SK-N-SH (cell line): ENCODE results near the gene CASZ1. TPM values are rescaled to one million over a fixed set of nuclear protein-coding genes. Genes with fewer than 3 reads are reported as not detected.

Source experiments
- CTCF ChIA-PET: fragments of 300-600, 350-600 bp; formaldehyde crosslinking; extraction: SDS; loops from one replicate; lab custom pipeline; 2021; lab: Yijun Ruan, JAX
- POLR2A ChIA-PET: fragments of 350-600 bp; sonication (Branson Sonifier 250); formaldehyde crosslinking; extraction: SDS; loops from one replicate; lab custom pipeline; 2020; ENCODE audit warnings: antibody characterized with exemption, inconsistent platforms; lab: Yijun Ruan, JAX
- DNase-seq: peaks from one replicate; pipeline ENCODE4 v3.0.0; 2012
- H2AFZ ChIP-seq: fragments of 200-600 bp; sonication (generic); 2 replicates; pipeline ENCODE4 v1.8.1; 2016; ENCODE audit warnings: antibody characterized with exemption, mild to moderate bottlenecking, low read depth
- H3F3A ChIP-seq: fragments of 200-600 bp; sonication (generic); replicated peaks from 2 replicates; pipeline ENCODE3; 2016; ENCODE audit warnings: antibody characterized with exemption, mild to moderate bottlenecking; ENCODE audit not compliant: insufficient read depth
- H3K27ac ChIP-seq, 2 experiments: fragments of 200-500 bp in 1 of 2; fragments of 200-600 bp in 1 of 2; sonication (Bioruptor generic) in 1 of 2; sonication (generic), shearing (Covaris generic) in 1 of 2; 2 replicates each; pipeline versions ENCODE4 v1.5.1 to v1.6.1; 2014 to 2016; ENCODE audit warnings: low read depth in 2 of 2, inconsistent platforms in 1 of 2, low read length in 1 of 2, mild to moderate bottlenecking in 1 of 2, mixed read lengths in 1 of 2
- H3K27me3 ChIP-seq: fragments of 200-600 bp; sonication (generic), shearing (Covaris generic); 2 replicates; pipeline ENCODE4 v1.6.1; 2016; ENCODE audit warnings: mixed run types; ENCODE audit not compliant: insufficient read depth
- H3K36me3 ChIP-seq, 2 experiments: fragments of 200-500 bp in 1 of 2; fragments of 200-600 bp in 1 of 2; sonication (Bioruptor generic) in 1 of 2; sonication (generic) in 1 of 2; replicated peaks in 1 of 2; 2 replicates each; pipeline versions ENCODE3 to v1.5.1; 2014 to 2016; ENCODE audit warnings: low read length in 1 of 2, mild to moderate bottlenecking in 1 of 2; ENCODE audit not compliant: insufficient read depth in 2 of 2, control insufficient read depth in 1 of 2
- H3K4me1 ChIP-seq, 2 experiments: fragments of 200-500 bp in 1 of 2; fragments of 200-600 bp in 1 of 2; sonication (Bioruptor generic) in 1 of 2; sonication (generic), shearing (Covaris generic) in 1 of 2; 2 replicates each; pipeline versions ENCODE4 v1.5.1 to v1.6.1; 2014 to 2016; ENCODE audit warnings: low read depth in 1 of 2, low read length in 1 of 2, mixed run types in 1 of 2; ENCODE audit not compliant: insufficient read depth in 2 of 2, control insufficient read depth in 1 of 2
- H3K4me2 ChIP-seq: fragments of 200-600 bp; sonication (generic), shearing (Covaris generic); 2 replicates; pipeline ENCODE4 v1.6.1; 2017; ENCODE audit warnings: mixed run types
- H3K4me3 ChIP-seq, 2 experiments: fragments of 200-500 bp in 1 of 2; fragments of 200-600 bp in 1 of 2; sonication (Bioruptor generic) in 1 of 2; sonication (generic), shearing (Covaris generic) in 1 of 2; 2 replicates each; pipeline versions ENCODE4 v1.5.1 to v1.8.1; 2014 to 2016; ENCODE audit warnings: low read depth in 2 of 2, inconsistent platforms in 1 of 2, low read length in 1 of 2, mild to moderate bottlenecking in 1 of 2, mixed read lengths in 1 of 2, moderate library complexity in 1 of 2
- H3K79me2 ChIP-seq: fragments of 200-600 bp; sonication (generic); 2 replicates; pipeline ENCODE4 v1.8.1; 2017; ENCODE audit warnings: mild to moderate bottlenecking; ENCODE audit not compliant: insufficient read depth
- H3K9ac ChIP-seq: fragments of 200-600 bp; sonication (generic); 2 replicates; pipeline ENCODE4 v1.6.1; 2017; ENCODE audit warnings: mixed run types
- H3K9me2 ChIP-seq: fragments of 200-600 bp; sonication (generic); 2 replicates; pipeline ENCODE4 v1.6.1; 2017; ENCODE audit warnings: mixed run types
- H3K9me3 ChIP-seq: fragments of 200-600 bp; sonication (generic); 2 replicates; pipeline ENCODE4 v1.6.1; 2017; ENCODE audit warnings: mixed run types, mild to moderate bottlenecking, moderate library complexity
- H4K20me1 ChIP-seq: fragments of 200-600 bp; sonication (generic); 2 replicates; pipeline ENCODE4 v1.6.1; 2017; ENCODE audit warnings: mild to moderate bottlenecking, mixed run types; ENCODE audit not compliant: insufficient read depth
- CHD2 ChIP-seq: fragments of 150-350 bp; IDR thresholded peaks from 2 replicates; pipeline ENCODE4 v1.6.1; 2018; ENCODE audit warnings: low read length; ENCODE audit not compliant: partially characterized antibody
- EZH2phosphoT487 ChIP-seq: fragments of 200-600 bp; sonication (generic); IDR thresholded peaks from 2 replicates; pipeline ENCODE4 v1.6.1; 2017; ENCODE audit warnings: low read depth, mixed run types, mild to moderate bottlenecking, antibody characterized with exemption, moderate library complexity, borderline replicate concordance
- MEF2A ChIP-seq: IDR thresholded peaks from 2 replicates; pipeline ENCODE4 v1.4.0; 2012; ENCODE audit warnings: low read depth, borderline replicate concordance
- NRF1 ChIP-seq: IDR thresholded peaks from 2 replicates; pipeline ENCODE4 v1.6.1; 2012; ENCODE audit warnings: low read depth, mild to moderate bottlenecking, low read length
- RAD21 ChIP-seq: IDR thresholded peaks from 2 replicates; pipeline ENCODE4 v1.6.1; 2012; ENCODE audit warnings: mild to moderate bottlenecking, low read length
- RXRA ChIP-seq: IDR thresholded peaks from 2 replicates; pipeline ENCODE4 v1.4.0; 2012; ENCODE audit warnings: low read depth, mild to moderate bottlenecking, borderline replicate concordance
- SMC3 ChIP-seq: IDR thresholded peaks from 2 replicates; pipeline ENCODE4 v1.6.1; 2012; ENCODE audit warnings: low read depth, low read length, improper control_type of control experiment
- TAF1 ChIP-seq: IDR thresholded peaks from 2 replicates; pipeline ENCODE4 v1.6.1; 2012; ENCODE audit warnings: low read depth, mild to moderate bottlenecking, low read length, moderate library complexity, borderline replicate concordance
- TCF12 ChIP-seq: IDR thresholded peaks from 2 replicates; pipeline ENCODE4 v1.4.0; 2012
- WGBS: methylation state at CpG from one replicate; pipeline ENCODE4 v1.1.6; 2017; ENCODE audit warnings: low lambda C conversion rate; 5-methylcytosine and 5-hydroxymethylcytosine counted together
- polyA plus RNA-seq, 3 experiments: library from polyadenylated mRNA; depleted of rRNA; stranded (reverse); fragments of >200 nt; gene quantifications; 2 replicates each; pipeline ENCODE4 v1.2.3, GENCODE V29; 2012
- TF ChIP-seq, protein P1 (sequence below): fragments of 150-350 bp; IDR thresholded peaks from 2 replicates; pipeline ENCODE4 v1.6.1; 2016; ENCODE audit warnings: mild to moderate bottlenecking, low read depth, low read length
- TF ChIP-seq, protein P2 (sequence below): fragments of 200-600 bp; sonication (generic); IDR thresholded peaks from 2 replicates; pipeline ENCODE4 v1.6.1; 2017; ENCODE audit warnings: antibody characterized with exemption, mild to moderate bottlenecking, moderate library complexity
- TF ChIP-seq, protein P3 (sequence below): IDR thresholded peaks from 2 replicates; pipeline ENCODE4; 2012
- TF ChIP-seq, protein P4 (sequence below): IDR thresholded peaks from 2 replicates; pipeline ENCODE4 v1.4.0; 2012; ENCODE audit warnings: low read depth, borderline replicate concordance

Gene CASZ1
- polyA plus RNA-seq, 1 of the 3 experiments (the other 2 are of a cell fraction): 0.51 TPM

DNA sequence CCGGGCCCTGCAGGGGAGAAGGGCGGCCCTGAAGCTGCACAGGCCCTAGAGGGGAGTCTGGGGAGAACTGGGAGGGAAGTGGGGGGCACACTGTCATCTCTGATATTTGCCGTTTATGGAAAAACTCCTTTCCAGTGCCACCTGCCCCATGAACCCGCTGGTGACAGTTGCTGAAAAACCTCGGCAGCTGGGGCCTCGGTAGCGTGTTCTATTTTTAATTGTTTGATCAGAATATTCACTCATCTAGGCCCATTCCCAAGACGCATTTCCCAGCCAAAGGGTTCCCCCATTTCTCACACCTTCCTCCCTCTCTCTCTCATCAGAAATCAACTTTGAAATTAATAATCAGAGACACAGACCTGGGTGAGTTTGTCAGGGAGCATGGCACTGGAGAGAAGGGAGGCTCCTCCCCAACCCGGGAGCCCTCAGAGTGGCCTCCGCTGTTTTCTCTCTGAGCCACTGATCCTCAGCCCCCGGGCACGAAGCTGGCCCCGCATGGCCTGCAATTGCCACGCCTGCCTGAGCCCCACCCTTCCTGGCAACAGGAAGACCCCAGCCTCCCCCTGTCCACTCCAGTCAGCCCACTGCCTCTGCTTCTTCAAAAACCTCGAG lies 111.1 kb downstream of the CASZ1 start:
- H3K27ac ChIP-seq: no peak overlapping the region; a peak in 1 of 4 replicates
- no peak overlapping the region for H3K9ac ChIP-seq
- DNase-seq: no peak
- TF ChIP-seq RAD21 (no peak), MEF2A (no peak), TCF12 (no peak), NRF1 (no peak)
- TF ChIP-seq, protein P1, sequence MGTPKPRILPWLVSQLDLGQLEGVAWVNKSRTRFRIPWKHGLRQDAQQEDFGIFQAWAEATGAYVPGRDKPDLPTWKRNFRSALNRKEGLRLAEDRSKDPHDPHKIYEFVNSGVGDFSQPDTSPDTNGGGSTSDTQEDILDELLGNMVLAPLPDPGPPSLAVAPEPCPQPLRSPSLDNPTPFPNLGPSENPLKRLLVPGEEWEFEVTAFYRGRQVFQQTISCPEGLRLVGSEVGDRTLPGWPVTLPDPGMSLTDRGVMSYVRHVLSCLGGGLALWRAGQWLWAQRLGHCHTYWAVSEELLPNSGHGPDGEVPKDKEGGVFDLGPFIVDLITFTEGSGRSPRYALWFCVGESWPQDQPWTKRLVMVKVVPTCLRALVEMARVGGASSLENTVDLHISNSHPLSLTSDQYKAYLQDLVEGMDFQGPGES: no peak
- TF ChIP-seq, protein P2, sequence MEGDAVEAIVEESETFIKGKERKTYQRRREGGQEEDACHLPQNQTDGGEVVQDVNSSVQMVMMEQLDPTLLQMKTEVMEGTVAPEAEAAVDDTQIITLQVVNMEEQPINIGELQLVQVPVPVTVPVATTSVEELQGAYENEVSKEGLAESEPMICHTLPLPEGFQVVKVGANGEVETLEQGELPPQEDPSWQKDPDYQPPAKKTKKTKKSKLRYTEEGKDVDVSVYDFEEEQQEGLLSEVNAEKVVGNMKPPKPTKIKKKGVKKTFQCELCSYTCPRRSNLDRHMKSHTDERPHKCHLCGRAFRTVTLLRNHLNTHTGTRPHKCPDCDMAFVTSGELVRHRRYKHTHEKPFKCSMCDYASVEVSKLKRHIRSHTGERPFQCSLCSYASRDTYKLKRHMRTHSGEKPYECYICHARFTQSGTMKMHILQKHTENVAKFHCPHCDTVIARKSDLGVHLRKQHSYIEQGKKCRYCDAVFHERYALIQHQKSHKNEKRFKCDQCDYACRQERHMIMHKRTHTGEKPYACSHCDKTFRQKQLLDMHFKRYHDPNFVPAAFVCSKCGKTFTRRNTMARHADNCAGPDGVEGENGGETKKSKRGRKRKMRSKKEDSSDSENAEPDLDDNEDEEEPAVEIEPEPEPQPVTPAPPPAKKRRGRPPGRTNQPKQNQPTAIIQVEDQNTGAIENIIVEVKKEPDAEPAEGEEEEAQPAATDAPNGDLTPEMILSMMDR: no peak
- TF ChIP-seq, protein P3, sequence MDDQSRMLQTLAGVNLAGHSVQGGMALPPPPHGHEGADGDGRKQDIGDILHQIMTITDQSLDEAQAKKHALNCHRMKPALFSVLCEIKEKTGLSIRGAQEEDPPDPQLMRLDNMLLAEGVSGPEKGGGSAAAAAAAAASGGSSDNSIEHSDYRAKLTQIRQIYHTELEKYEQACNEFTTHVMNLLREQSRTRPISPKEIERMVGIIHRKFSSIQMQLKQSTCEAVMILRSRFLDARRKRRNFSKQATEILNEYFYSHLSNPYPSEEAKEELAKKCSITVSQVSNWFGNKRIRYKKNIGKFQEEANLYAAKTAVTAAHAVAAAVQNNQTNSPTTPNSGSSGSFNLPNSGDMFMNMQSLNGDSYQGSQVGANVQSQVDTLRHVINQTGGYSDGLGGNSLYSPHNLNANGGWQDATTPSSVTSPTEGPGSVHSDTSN: no peak
- TF ChIP-seq, protein P4, sequence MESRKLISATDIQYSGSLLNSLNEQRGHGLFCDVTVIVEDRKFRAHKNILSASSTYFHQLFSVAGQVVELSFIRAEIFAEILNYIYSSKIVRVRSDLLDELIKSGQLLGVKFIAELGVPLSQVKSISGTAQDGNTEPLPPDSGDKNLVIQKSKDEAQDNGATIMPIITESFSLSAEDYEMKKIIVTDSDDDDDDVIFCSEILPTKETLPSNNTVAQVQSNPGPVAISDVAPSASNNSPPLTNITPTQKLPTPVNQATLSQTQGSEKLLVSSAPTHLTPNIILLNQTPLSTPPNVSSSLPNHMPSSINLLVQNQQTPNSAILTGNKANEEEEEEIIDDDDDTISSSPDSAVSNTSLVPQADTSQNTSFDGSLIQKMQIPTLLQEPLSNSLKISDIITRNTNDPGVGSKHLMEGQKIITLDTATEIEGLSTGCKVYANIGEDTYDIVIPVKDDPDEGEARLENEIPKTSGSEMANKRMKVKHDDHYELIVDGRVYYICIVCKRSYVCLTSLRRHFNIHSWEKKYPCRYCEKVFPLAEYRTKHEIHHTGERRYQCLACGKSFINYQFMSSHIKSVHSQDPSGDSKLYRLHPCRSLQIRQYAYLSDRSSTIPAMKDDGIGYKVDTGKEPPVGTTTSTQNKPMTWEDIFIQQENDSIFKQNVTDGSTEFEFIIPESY: no peak
- H3K4me3 ChIP-seq: no peak overlapping the region
- peaks cover 3 to 27% of the 10 kb centered on the region in 2 experiments; a peak in 2 of 4 replicates for H3K4me1 ChIP-seq
- H3K27me3 ChIP-seq: no peaks in the 10 kb centered on the region
- H3K79me2 ChIP-seq: no peaks in the 10 kb centered on the region
- no peak overlapping the region for H3K4me2 ChIP-seq
- H4K20me1 ChIP-seq: no peaks in the 10 kb centered on the region
- POLR2A ChIA-PET: interaction anchor here (0.6 kb wide), 1 partner anchor 11 kb away, joined by 3 read pairs; no protein-coding TSS in a partner anchor
- CTCF ChIA-PET: interaction anchor here (1.3 to 1.8 kb wide), 3 partner anchors 8 to 181 kb away, joined by 4 to 6 read pairs (median 6); no protein-coding TSS in a partner anchor
- H3F3A ChIP-seq: no peaks in the 10 kb centered on the region
- 92% methylated on average over 13 of the region's 15 CpGs for WGBS
- no peaks in the 10 kb centered on the region for H3K36me3 ChIP-seq
- no peaks in the 10 kb centered on the region for H3K9me3 ChIP-seq
- no peaks in the 10 kb centered on the region for H3K9me2 ChIP-seq
- H2AFZ ChIP-seq: no peak overlapping the region

DNA sequence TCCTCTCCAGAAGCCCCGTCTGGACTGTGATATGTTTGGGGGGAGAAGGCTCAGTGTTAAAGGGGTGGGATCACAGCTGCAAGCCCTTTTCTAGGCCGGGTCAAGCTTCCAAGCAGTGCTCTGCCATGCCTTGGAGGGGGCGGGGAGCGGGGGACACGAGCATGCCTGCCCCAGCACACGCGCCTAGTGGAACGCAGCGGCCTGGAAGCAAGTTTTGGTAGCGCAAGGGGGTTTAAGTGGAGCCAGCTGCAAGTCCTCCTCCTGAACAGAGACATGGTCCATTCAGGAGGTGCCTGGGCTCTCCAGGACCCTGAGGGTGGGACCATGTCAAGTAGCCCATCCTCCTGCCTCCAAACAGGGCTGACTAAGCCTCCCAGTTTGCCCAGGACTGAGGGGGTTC lies 112.2 kb downstream of the CASZ1 start:
- Histone ChIP-seq H3K79me2 (no peaks in the 10 kb centered on the region), H3K4me2 (no peak overlapping the region), H3K4me1 (peaks cover 3 to 35% of the 10 kb centered on the region in 2 experiments; a peak in 2 of 4 replicates), H3K4me3 (no peak overlapping the region), H3K36me3 (no peaks in the 10 kb centered on the region), H3K9ac (no peak overlapping the region), H3K27ac (no peak overlapping the region), H3K9me3 (no peaks in the 10 kb centered on the region), H3F3A (no peaks in the 10 kb centered on the region), H2AFZ (no peak overlapping the region), H3K27me3 (no peaks in the 10 kb centered on the region), H4K20me1 (no peaks in the 10 kb centered on the region), H3K9me2 (no peaks in the 10 kb centered on the region)
- WGBS: 100% methylated on average over 3 of the region's 10 CpGs
- ChIA-PET CTCF (interaction anchor here (1.1 to 1.8 kb wide), 2 partner anchors 9 to 170 kb away, joined by 4 to 6 read pairs; no protein-coding TSS in a partner anchor), POLR2A (no interaction called here)
- TF ChIP-seq TAF1 (no peak), SMC3 (no peak), CHD2 (no peak), EZH2phosphoT487 (no peak), RXRA (no peak)
- DNase-seq: no peak
